ENCODE measurements around the gene IPP. TPM values are rescaled to one million over a fixed set of nuclear protein-coding genes. Genes with fewer than 3 reads are reported as not detected.

IPP gene
- total and polyA plus RNA-seq, 2 of the 8 experiments (the other 6 are each of a cell fraction or from before 2014, with no cell fraction given), result 1.4 to 5.6 TPM

GRCh38 chr1:45755697-45756096 is 5.2 kb upstream of the IPP start:
- Histone ChIP-seq H3K23ac (ENCODE audit: insufficient read length) (no peak overlapping the region), H3K4ac (replicated peaks; ENCODE audit: insufficient read length, low read depth, low read length) (no peak overlapping the region), H3K23me2 (ENCODE audit: low read depth, low read length) (0 out of 2 replicates have a peak, but pooled peaks cover 2% of the 10 kb centered on the region), H3K4me3 (ENCODE audit: extremely low read depth in 1 of 4, insufficient read depth in 2 of 4, low read depth in 3 of 4, low read length in 4 of 4) (no peak overlapping the region), H3K27ac (ENCODE audit: low read depth, low read length) (no peak overlapping the region), H3K27me3 (replicated peaks in 1 of 4; ENCODE audit: control insufficient read depth in 3 of 4, extremely low read depth in 1 of 4, insufficient read depth in 3 of 4, low read length in 3 of 4) (no peaks in the 10 kb centered on the region), H2BK15ac (ENCODE audit: low read length) (no peak overlapping the region), H4K91ac (replicated peaks; ENCODE audit: insufficient read length, low read length) (no peak overlapping the region), H4K5ac (ENCODE audit: insufficient read length, low read depth, low read length) (no peak overlapping the region), H3K4me1 (replicated peaks in 1 of 4; ENCODE audit: control insufficient read depth in 3 of 4, insufficient read depth in 4 of 4, low read length in 3 of 4) (no peaks in the 10 kb centered on the region; a peak in 1 of 7 replicates), H2BK20ac (ENCODE audit: low read length) (no peak overlapping the region), H3K9ac (replicated peaks in 1 of 4; ENCODE audit: extremely low read depth in 1 of 4, low read depth in 3 of 4, low read length in 3 of 4) (no peak overlapping the region), H3K56ac (replicated peaks; ENCODE audit: insufficient read length, low read depth, low read length) (no peak overlapping the region), H3K14ac (ENCODE audit: insufficient read length) (no peak overlapping the region), H2BK5ac (ENCODE audit: low read depth, low read length) (no peak overlapping the region), H3K79me2 (ENCODE audit: control insufficient read depth in 1 of 2, insufficient read depth in 2 of 2, low read length in 2 of 2) (no peaks in the 10 kb centered on the region), H3K36me3 (ENCODE audit: control insufficient read depth in 2 of 4, insufficient read depth in 4 of 4, low read length in 3 of 4) (no peaks in the 10 kb centered on the region), H3K18ac (ENCODE audit: extremely low read depth, low read length) (no peak overlapping the region), H2AK5ac (ENCODE audit: low read depth, low read length) (no peak overlapping the region), H2BK120ac (replicated peaks; ENCODE audit: low read depth, low read length) (no peak overlapping the region), H3K4me2 (ENCODE audit: insufficient read depth in 1 of 2, low read depth in 2 of 2, low read length in 2 of 2) (no peak overlapping the region), H3K79me1 (ENCODE audit: low read depth, low read length) (no peaks in the 10 kb centered on the region), H4K8ac (ENCODE audit: extremely low read depth, insufficient read depth, low read length) (no peak overlapping the region), H4K20me1 (replicated peaks in 1 of 2; ENCODE audit: control insufficient read depth in 1 of 2, insufficient read depth in 2 of 2, low read length in 2 of 2) (no peaks in the 10 kb centered on the region), H2AFZ (ENCODE audit: low read length) (no peak overlapping the region), H3K9me3 (ENCODE audit: insufficient read depth in 2 of 2, low read depth in 1 of 2, low read length in 1 of 2) (peaks cover 15 to 19% of the 10 kb centered on the region in 2 experiments; a peak in 3 of 4 replicates), H2BK12ac (ENCODE audit: low read depth, low read length) (no peak overlapping the region)
- ChIA-PET CTCF (ENCODE audit: partially characterized antibody) (no interaction called here), POLR2A (ENCODE audit: partially characterized antibody) (interaction anchor here (2.4 kb wide), 1 partner anchor 70 kb away, joined by 6 read pairs; the partner anchor contains the start of gene GPBP1L1)
- no peak for DNase-seq (ENCODE audit: low read depth in 1 of 2, low spot score in 2 of 2)
- 85% methylated on average over 5 of the region's 5 CpGs; no CpG with 5 or more reads in 1 of the 2 experiments for WGBS, 2 experiments (ENCODE audit: extremely low coverage in 1 of 2, insufficient coverage in 1 of 2, insufficient read length in 1 of 2, insufficient replicate concordance in 2 of 2, low coverage in 1 of 2, low lambda C conversion rate in 2 of 2, missing lambda C conversion rate in 1 of 2)
- no peak for FAIRE-seq
- TF ChIP-seq GABPA (IDR thresholded peaks at IDR 0.05; ENCODE audit: borderline replicate concordance, insufficient read depth, low read length) (no peak), KDM5A (IDR thresholded peaks at IDR 0.05; ENCODE audit: low read length) (no peak), POLR2A (IDR thresholded peaks at IDR 0.05; ENCODE audit: control extremely low read depth in 1 of 2, low read depth in 2 of 2, low read length in 2 of 2) (no peak), ATF2 (IDR thresholded peaks at IDR 0.05; ENCODE audit: low read length) (no peak), E2F6 (IDR thresholded peaks at IDR 0.05) (no peak)
